Measurements from ENCODE around the gene DGKK. TPM values are rescaled to one million over a fixed set of nuclear protein-coding genes. Genes with fewer than 3 reads are reported as not detected.

DGKK gene, protein sequence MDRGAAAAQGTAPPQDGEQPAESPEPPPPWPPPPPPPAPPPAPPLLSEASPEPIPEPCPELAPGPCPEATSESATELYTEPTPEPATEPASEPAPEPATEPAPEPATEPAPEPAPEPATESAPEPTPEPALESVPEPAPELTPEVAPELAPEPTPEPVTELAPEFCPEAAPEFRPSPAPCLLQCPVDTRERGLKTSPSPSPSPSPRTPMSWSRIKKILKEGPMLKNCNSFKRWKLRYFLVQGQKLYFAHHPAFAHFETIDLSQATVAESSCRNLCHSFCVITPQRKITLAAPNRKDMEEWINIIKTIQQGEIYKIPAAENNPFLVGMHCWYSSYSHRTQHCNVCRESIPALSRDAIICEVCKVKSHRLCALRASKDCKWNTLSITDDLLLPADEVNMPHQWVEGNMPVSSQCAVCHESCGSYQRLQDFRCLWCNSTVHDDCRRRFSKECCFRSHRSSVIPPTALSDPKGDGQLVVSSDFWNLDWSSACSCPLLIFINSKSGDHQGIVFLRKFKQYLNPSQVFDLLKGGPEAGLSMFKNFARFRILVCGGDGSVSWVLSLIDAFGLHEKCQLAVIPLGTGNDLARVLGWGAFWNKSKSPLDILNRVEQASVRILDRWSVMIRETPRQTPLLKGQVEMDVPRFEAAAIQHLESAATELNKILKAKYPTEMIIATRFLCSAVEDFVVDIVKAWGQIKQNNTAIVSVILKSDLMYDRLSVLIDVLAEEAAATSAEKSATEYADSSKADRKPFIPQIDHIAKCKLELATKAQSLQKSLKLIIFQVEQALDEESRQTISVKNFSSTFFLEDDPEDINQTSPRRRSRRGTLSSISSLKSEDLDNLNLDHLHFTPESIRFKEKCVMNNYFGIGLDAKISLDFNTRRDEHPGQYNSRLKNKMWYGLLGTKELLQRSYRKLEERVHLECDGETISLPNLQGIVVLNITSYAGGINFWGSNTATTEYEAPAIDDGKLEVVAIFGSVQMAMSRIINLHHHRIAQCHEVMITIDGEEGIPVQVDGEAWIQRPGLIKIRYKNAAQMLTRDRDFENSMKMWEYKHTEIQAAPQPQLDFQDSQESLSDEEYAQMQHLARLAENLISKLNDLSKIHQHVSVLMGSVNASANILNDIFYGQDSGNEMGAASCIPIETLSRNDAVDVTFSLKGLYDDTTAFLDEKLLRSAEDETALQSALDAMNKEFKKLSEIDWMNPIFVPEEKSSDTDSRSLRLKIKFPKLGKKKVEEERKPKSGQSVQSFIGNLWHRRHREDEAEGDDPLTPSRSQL
- 1.8 TPM for polyA plus RNA-seq (2013, experiment 1 of 2)
- 1.3 TPM for polyA plus RNA-seq (2013, experiment 2 of 2)

DNA sequence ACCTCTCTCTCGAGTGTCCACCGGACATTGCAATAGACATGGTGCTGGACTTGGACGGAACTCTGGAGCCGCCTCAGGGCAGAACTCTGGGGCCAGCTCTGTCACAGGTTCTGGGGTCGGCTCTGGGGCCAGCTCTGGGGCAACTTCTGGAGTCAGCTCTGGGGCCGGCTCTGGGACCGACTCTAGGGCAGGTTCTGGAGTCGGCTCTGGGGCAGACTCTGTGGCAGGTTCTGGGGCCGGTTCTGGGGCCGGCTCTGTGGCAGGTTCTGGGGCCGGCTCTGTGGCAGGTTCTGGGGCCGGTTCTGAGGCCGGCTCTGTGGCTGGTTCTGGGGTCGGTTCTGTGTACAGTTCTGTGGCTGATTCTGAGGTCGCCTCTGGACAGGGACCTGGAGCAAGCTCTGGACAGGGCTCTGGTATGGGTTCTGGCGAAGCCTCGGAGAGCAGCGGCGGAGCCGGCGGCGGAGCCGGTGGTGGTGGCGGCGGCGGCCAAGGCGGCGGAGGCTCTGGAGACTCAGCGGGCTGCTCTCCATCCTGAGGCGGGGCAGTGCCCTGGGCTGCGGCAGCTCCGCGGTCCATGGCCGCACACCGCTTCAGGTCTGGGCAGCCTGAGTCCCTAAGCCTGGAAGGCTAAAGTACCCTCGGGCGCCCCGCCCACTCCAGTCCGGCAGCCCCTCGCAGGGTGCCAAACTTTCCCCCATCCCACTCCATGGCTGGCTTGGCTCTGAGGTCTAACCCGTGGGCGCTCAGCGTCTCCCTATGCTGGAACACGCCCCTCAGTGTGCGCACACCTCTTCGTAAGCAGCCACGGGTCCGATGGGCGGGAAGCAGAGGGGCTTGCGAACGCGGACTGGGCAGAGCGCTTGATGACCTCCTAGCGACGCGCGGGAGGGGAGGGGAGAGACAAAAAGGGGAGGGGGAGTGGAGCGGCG is at the start of gene DGKK:
TSS of gene DGKK (minus strand) at position 723 of the 929 bp plus-strand sequence. CDS start at position 576, 147 bp downstream.
- H3K27ac ChIP-seq (ENCODE audit: low read depth, low read length) = no peak within 1 kb of the TSS
- H3K36me3 ChIP-seq (ENCODE audit: insufficient read depth, low read length) = no peaks in the 10 kb centered on the region
- peak within 1 kb of the TSS; percentile 61 for H3K4me3 ChIP-seq (ENCODE audit: low read length)
- 0 out of 2 replicates have a peak, but pooled peaks cover 11% of the 10 kb centered on the region for H3K4me1 ChIP-seq (ENCODE audit: insufficient read depth, low read length)
- no peak within 1 kb of the TSS for H3K9ac ChIP-seq (ENCODE audit: low read depth, low read length)
- peaks cover 83% of the 10 kb centered on the region for H3K27me3 ChIP-seq (ENCODE audit: insufficient read depth, low read length)
- under 1% methylated on average over 59 of the region's 59 CpGs for WGBS
- no peaks in the 10 kb centered on the region for H3K9me3 ChIP-seq (ENCODE audit: insufficient read depth, low read depth, low read length)

DNA sequence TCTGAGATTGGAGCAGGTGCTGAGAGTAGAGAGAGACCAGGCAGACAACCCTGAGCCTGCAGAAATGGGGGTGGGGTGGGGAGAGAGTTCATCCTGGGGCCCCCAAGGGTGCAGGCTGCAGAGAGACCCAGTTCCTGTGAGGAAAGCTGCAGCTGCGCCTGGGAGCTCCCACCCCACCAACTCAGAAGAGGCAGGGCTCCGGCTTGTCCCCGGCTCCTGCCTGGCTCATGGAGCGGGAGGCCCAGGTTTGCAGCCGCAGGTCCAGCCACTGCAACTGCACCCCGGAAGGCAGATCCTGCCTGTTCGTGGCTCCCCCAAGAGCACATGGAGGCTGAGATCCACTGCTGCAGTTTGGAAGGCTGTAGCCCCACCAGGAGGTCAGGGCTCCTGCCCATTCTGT is 44.2 kb upstream of the DGKK start:
- WGBS = 95% methylated on average over 7 of the region's 7 CpGs
- H3K4me3 ChIP-seq (ENCODE audit: low read length) = no peak overlapping the region
- no peaks in the 10 kb centered on the region for H3K9me3 ChIP-seq (ENCODE audit: insufficient read depth, low read depth, low read length)
- H3K4me1 ChIP-seq (ENCODE audit: insufficient read depth, low read length) = no peaks in the 10 kb centered on the region
- no peaks in the 10 kb centered on the region for H3K27me3 ChIP-seq (ENCODE audit: insufficient read depth, low read length)
- no peak overlapping the region for H3K27ac ChIP-seq (ENCODE audit: low read depth, low read length)
- no peaks in the 10 kb centered on the region for H3K36me3 ChIP-seq (ENCODE audit: insufficient read depth, low read length)
- H3K9ac ChIP-seq (ENCODE audit: low read depth, low read length) = no peak overlapping the region

DNA sequence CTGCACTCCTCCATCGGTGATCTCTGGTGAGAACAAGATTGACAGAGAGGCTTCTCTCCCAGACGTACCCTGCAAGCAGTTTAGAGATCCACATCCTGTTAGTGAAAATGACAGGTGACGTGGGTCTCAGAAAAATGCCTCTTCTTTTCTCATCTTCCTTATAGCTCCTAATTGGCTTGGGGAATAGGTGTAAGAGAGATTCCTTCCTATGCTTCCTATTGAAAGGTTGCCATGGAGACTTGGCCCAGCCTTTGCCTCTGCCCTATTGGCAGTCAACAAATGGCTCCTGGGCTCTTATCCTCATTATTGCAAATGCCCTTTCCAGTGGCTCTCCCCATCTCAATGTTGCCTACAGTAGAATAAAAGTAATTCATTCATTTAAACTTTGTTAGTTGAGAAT is 26.5 kb upstream of the DGKK start:
- no peak overlapping the region for H3K27ac ChIP-seq (ENCODE audit: low read depth, low read length)
- H3K36me3 ChIP-seq (ENCODE audit: insufficient read depth, low read length) = no peaks in the 10 kb centered on the region
- WGBS = 92% methylated on average over 3 of the region's 3 CpGs
- 0 out of 2 replicates have a peak, but pooled peaks cover 5% of the 10 kb centered on the region for H3K4me1 ChIP-seq (ENCODE audit: insufficient read depth, low read length)
- no peak overlapping the region for H3K4me3 ChIP-seq (ENCODE audit: low read length)
- no peaks in the 10 kb centered on the region for H3K9me3 ChIP-seq (ENCODE audit: insufficient read depth, low read depth, low read length)
- no peak overlapping the region for H3K9ac ChIP-seq (ENCODE audit: low read depth, low read length)
- H3K27me3 ChIP-seq (ENCODE audit: insufficient read depth, low read length) = no peaks in the 10 kb centered on the region

GRCh38 chrX:50495616-50496015 is 25.0 kb upstream of the DGKK start:
- Histone ChIP-seq H3K4me3 (ENCODE audit: low read length) (no peak overlapping the region), H3K9me3 (ENCODE audit: insufficient read depth, low read depth, low read length) (no peaks in the 10 kb centered on the region), H3K27me3 (ENCODE audit: insufficient read depth, low read length) (no peaks in the 10 kb centered on the region), H3K27ac (ENCODE audit: low read depth, low read length) (no peak overlapping the region), H3K4me1 (ENCODE audit: insufficient read depth, low read length) (0 out of 2 replicates have a peak, but pooled peaks cover 5% of the 10 kb centered on the region), H3K9ac (ENCODE audit: low read depth, low read length) (no peak overlapping the region), H3K36me3 (ENCODE audit: insufficient read depth, low read length) (no peaks in the 10 kb centered on the region)
- 100% methylated on average over 1 of the region's 1 CpG for WGBS

DNA sequence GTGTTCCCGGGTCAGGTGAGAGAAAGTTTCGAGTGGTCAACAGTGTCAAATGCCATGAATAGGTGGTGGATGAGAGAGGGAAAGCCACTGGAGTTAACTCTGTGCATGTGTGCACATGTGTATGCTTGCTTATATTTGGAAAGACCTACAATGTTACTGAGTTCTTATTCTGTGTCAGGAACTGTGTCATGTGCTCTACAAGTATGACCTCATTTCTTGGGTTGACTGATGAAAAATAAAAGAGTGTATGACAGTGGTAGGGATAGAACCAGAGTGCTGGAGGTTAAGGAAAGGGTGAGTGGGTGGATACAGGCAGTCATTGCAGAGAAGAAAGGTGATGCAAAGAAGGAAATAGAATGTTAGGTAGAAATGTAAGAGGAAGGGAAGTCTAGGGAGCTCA is 22.1 kb upstream of the DGKK start:
- H3K4me1 ChIP-seq (ENCODE audit: insufficient read depth, low read length) = no peaks in the 10 kb centered on the region
- no peaks in the 10 kb centered on the region for H3K9me3 ChIP-seq (ENCODE audit: insufficient read depth, low read depth, low read length)
- 91% methylated on average over 2 of the region's 2 CpGs for WGBS
- H3K36me3 ChIP-seq (ENCODE audit: insufficient read depth, low read length) = no peaks in the 10 kb centered on the region
- no peak overlapping the region for H3K27ac ChIP-seq (ENCODE audit: low read depth, low read length)
- H3K9ac ChIP-seq (ENCODE audit: low read depth, low read length) = no peak overlapping the region
- no peaks in the 10 kb centered on the region for H3K27me3 ChIP-seq (ENCODE audit: insufficient read depth, low read length)
- no peak overlapping the region for H3K4me3 ChIP-seq (ENCODE audit: low read length)

- H3K9ac ChIP-seq (ENCODE audit: low read depth, low read length) = no peak overlapping the region
- no peak overlapping the region for H3K4me3 ChIP-seq (ENCODE audit: low read length)
- H3K4me1 ChIP-seq (ENCODE audit: insufficient read depth, low read length) = no peaks in the 10 kb centered on the region
- H3K36me3 ChIP-seq (ENCODE audit: insufficient read depth, low read length) = no peaks in the 10 kb centered on the region
- H3K27me3 ChIP-seq (ENCODE audit: insufficient read depth, low read length) = no peaks in the 10 kb centered on the region
- no CpG with 5 or more reads among the region's 1 CpG for WGBS
- H3K9me3 ChIP-seq (ENCODE audit: insufficient read depth, low read depth, low read length) = no peaks in the 10 kb centered on the region
- no peak overlapping the region for H3K27ac ChIP-seq (ENCODE audit: low read depth, low read length)
Observed at GRCh38 chrX:50484662-50485061, 14.0 kb upstream of the DGKK start.

- H3K4me3 ChIP-seq (ENCODE audit: low read length) = no peak overlapping the region
- 86% methylated on average over 1 of the region's 1 CpG for WGBS
- H3K27ac ChIP-seq (ENCODE audit: low read depth, low read length) = no peak overlapping the region
- no peaks in the 10 kb centered on the region for H3K4me1 ChIP-seq (ENCODE audit: insufficient read depth, low read length)
- no peaks in the 10 kb centered on the region for H3K27me3 ChIP-seq (ENCODE audit: insufficient read depth, low read length)
- H3K9ac ChIP-seq (ENCODE audit: low read depth, low read length) = no peak overlapping the region
- H3K36me3 ChIP-seq (ENCODE audit: insufficient read depth, low read length) = no peaks in the 10 kb centered on the region
- no peaks in the 10 kb centered on the region for H3K9me3 ChIP-seq (ENCODE audit: insufficient read depth, low read depth, low read length)
Observed at GRCh38 chrX:50483283-50483682, 12.7 kb upstream of the DGKK start.

DNA sequence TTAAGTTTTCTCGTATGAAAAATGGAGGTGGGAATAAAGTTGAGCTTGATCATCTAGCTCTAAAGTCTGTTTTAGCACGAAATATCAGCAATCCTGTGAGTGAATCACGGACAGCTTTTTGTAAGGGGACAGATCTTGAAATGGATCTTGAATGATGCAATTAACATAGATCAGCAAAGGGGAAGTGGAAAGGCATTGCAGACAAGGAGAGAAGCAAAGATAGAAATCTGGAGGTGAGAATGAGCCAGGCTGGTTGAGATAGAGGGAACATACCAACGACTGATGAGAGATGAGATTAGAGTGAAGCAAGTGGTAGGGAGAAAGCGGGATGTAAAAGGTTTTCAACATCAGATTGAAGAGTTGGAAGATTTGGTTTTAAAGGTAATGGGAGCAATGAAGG is 4.6 kb upstream of the DGKK start:
- 84% methylated on average over 5 of the region's 5 CpGs for WGBS
- peaks cover 47% of the 10 kb centered on the region for H3K27me3 ChIP-seq (ENCODE audit: insufficient read depth, low read length)

GRCh38 chrX:50471390-50471789 is 765 bp upstream of the DGKK start:
- Histone ChIP-seq H3K27ac (ENCODE audit: low read depth, low read length) (no peak overlapping the region), H3K36me3 (ENCODE audit: insufficient read depth, low read length) (no peaks in the 10 kb centered on the region), H3K4me1 (ENCODE audit: insufficient read depth, low read length) (0 out of 2 replicates have a peak, but pooled peaks cover 6% of the 10 kb centered on the region), H3K27me3 (ENCODE audit: insufficient read depth, low read length) (peaks cover 82% of the 10 kb centered on the region), H3K4me3 (ENCODE audit: low read length) (peak overlapping the region; percentile 61), H3K9me3 (ENCODE audit: insufficient read depth, low read depth, low read length) (no peaks in the 10 kb centered on the region), H3K9ac (ENCODE audit: low read depth, low read length) (no peak overlapping the region)
- 0% methylated on average over 13 of the region's 23 CpGs for WGBS

More for the DNA sequence above, 4.6 kb upstream of the DGKK start:
- Histone ChIP-seq H3K27ac (ENCODE audit: low read depth, low read length) (no peak overlapping the region), H3K4me1 (ENCODE audit: insufficient read depth, low read length) (0 out of 2 replicates have a peak, but pooled peaks cover 6% of the 10 kb centered on the region), H3K9ac (ENCODE audit: low read depth, low read length) (no peak overlapping the region), H3K36me3 (ENCODE audit: insufficient read depth, low read length) (no peaks in the 10 kb centered on the region), H3K4me3 (ENCODE audit: low read length) (no peak overlapping the region), H3K9me3 (ENCODE audit: insufficient read depth, low read depth, low read length) (no peaks in the 10 kb centered on the region)

DNA sequence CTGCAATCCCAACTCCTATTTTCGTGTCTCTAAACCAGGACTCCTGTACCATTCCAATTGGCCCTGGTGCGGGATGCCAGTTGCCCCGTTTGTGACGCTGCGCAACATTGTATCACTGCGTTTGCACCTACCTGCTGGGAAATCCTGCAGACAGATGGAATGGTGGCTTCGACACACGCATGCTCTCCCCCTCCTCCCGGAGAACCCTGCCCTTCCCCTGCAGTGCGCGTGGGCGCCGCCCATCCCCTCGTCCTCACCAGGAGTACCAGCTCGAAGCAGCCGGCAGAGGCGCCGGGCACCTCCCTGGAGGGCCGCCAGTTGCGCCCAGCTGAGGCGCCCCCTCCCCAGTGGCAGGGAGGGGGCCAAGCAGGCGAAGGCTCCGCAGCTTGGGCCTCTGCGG is 1.4 kb downstream of the DGKK start:
- H3K27ac ChIP-seq (ENCODE audit: low read depth, low read length) = no peak overlapping the region
- no peaks in the 10 kb centered on the region for H3K36me3 ChIP-seq (ENCODE audit: insufficient read depth, low read length)
- no peaks in the 10 kb centered on the region for H3K9me3 ChIP-seq (ENCODE audit: insufficient read depth, low read depth, low read length)
- 0 out of 2 replicates have a peak, but pooled peaks cover 20% of the 10 kb centered on the region for H3K4me1 ChIP-seq (ENCODE audit: insufficient read depth, low read length)
- WGBS = under 1% methylated on average over 24 of the region's 24 CpGs
- peak overlapping the region; percentile 61 for H3K4me3 ChIP-seq (ENCODE audit: low read length)
- H3K27me3 ChIP-seq (ENCODE audit: insufficient read depth, low read length) = peaks cover 74% of the 10 kb centered on the region
- no peak overlapping the region for H3K9ac ChIP-seq (ENCODE audit: low read depth, low read length)

Measured in HUES64 (cell line).